Activated CD8-positive, alpha-beta memory T cell treated with anti-CD3 and anti-CD28 coated beads, Interleukin-2, amount 50 U/mL, for 24 hours (primary cell): ENCODE data around the gene TMEM184B.
"Not testable (repeated sequence)": the region's sequence is repeated elsewhere in the genome, so short reads cannot be mapped to it uniquely, and the experiment has no call there.

Experiments
- DNase-seq: peaks from one replicate; pipeline ENCODE4 v3.0.0-alpha.2; 2020; ENCODE audit errors: extremely low read depth

Gene TMEM184B

DNA sequence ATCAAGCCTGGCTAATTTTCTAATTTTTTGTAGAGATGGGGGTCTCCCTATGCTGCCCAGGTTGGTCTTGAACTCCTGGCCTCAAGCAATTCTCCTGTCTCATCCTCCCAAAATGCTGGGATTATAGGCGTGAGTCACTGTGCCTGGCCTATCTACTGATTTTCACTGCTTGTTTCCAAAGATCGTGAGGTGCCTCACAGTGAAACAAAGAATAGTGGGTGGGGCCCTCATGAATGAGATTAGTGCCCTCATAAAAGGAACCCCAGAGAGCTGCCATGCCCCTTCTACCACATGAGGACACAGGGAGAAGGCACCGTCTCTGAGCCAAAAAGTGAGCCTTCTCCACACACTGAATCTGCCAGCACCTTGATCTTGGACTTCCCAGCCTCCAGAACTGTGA lies 23.5 kb downstream of the TMEM184B start:
- no peak for DNase-seq

DNA sequence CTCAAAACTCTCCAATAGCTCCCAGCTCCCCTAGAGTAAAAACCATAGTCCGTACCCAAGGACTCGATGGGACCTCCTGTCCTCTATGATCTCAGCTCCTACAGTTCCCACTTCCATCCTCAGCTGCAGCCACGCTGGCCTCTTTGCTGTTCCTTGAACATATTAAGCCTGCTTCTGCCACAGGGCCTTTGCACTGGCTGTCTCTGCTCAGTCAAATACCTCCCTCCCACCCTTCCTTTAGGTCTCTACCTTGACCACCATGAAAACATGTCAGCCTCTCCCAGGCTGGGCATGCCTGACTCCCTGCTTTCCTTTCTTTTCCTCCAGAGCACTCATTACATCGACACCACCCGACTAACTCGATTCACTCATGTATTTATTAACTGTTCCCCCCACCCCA lies 24.5 kb downstream of the TMEM184B start:
- no peak for DNase-seq

DNA sequence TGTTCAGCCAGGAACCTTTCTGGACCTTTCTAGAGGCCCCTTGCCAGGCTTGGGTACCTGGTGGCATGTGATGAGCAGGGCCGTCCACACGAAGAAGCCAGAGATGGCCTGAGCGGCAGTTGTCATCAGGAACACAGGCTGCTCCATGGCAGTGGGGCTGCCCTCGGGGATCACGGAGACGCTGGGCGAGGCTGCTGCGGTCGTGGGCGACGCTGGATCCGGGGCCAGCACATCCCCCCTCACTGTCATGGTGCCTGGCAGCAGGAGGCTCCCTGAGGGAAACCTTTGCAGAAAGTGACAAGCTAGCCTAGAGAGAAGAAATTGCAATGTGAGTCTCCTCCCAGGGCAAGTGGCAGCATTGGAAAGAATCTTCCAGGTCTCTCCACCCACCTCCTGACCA lies 25.1 kb downstream of the TMEM184B start:
- DNase-seq, result no peak

DNA sequence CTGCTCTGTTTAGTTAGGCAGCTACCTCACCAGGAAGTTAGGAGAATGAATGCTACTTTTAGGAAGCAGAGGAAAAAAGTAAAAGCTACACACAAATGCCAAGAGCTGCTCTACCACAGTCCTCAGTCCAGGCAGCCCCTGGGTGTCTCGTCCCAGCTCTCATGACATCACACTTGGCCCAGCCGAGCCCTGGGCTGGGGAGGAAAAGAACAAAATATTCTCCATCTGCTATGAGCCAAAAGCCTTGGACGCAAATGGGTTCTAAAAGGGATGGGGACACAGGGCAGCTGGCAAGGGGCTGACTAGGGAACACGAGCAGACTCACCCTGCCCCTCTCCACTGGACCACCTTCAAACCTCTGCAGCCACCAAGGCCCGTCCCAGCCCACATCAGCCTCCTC lies 26.1 kb downstream of the TMEM184B start:
- no peak for DNase-seq

DNA sequence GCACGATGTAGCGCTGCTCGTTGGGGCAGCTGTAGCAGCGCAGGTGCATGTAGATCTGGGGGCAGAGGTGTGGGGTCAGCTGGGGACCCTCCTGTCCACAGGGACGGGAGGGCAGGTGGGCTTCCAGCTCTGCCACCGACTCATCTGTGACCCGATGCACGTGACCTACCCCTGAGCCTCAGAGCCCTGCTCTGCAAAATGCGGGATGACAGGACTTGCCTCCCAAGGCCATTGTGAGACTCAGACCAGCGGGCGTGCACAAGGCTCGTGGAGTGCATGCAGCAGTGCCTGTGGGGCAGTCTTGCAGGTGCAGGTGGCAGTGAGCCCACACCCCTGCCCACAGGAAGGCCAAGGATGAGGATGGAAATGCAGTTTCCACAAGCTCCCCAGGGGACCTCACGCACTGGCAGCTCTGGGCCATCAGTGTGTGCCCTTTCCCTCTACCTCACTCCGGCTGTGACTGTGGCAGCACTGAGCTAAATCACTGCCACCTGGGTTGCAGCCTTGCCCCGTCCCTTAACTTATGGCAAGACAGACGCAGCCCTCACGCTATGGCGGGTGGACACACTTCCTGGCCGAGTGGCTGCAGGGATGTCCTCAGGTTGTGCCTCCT lies 26.7 kb downstream of the TMEM184B start:
- DNase-seq, result no peak

DNA sequence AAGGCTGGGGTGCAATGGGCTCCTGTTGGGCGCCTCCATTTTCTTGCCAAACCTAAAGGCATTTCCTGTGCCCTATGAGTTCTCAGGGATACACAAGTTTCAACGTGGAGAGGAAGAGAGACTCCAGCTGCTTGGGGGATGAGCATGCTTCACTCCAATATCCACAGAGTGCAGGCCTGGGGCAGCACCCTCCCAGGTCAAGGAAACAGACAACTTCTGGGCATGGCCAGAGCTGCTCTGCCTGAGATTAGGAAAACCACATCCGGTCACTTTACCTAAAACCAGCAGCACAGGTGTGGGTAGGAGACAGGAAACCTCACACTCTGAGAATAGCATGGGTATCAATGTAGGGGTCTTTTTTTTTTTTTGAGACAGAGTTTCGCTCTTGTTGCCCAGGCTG lies 28.7 kb downstream of the TMEM184B start:
- no peak for DNase-seq

DNA sequence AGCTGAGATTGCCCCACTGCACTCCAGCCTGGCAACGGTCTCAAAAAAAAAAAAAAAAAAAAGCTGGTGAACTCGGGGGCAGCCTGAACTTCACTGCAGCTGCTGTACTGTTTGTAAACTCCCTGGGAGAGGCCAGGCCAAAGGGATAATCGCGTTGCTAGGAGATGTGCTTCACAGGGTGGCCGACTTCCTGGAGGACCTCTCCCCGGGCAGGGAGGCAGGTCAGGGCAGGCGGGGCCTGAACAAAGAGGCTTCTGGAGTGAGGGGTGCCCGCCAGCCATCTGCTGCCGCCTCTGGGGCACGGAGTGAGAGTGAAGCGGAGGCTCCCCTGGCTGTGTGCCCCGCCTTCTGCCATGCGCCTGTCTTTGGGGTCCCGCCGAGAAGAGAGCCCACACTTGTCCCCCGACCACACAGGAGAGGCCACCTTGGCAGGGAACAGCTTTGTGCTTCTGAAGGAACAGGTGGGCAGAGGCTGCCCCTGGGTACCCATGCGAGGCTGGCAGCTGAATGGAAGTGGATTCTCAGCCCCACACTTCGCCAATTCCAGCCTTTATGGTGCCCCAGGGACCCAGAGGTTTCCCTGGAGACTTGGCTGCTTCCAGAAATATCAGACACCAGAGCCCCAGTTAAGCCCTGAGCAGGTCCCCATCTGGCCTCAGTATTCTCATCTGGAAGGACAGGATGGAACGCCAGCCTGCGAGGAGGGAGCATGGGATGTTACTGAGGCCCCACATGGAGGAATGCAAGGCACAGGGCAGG lies 29.6 kb downstream of the TMEM184B start:
- DNase-seq, result no peak

DNA sequence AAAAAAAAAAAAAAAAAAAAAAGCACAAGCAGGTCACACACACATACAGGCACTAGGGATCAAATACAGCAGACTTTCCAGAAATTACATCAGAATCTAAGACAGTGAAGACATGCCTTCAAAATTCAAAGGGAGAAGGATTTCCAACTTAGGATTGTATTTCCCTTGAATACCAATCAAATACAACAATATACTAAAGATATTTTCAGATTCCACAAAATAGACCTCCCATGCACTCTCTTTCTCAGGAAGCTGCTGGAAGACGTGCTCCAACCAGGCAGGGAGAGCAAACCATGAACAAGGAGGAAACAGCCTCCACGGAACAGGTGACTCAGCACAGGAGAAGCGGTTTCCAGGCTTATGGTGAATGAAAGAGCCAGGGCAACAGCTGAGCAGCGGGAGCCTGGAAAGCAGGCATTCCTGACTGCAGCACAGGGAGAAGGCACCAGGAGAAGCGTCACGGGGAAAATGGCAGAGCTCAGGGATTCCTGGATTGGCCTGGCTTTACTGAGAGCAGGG lies 32.0 kb downstream of the TMEM184B start:
- DNase-seq, result no peak

DNA sequence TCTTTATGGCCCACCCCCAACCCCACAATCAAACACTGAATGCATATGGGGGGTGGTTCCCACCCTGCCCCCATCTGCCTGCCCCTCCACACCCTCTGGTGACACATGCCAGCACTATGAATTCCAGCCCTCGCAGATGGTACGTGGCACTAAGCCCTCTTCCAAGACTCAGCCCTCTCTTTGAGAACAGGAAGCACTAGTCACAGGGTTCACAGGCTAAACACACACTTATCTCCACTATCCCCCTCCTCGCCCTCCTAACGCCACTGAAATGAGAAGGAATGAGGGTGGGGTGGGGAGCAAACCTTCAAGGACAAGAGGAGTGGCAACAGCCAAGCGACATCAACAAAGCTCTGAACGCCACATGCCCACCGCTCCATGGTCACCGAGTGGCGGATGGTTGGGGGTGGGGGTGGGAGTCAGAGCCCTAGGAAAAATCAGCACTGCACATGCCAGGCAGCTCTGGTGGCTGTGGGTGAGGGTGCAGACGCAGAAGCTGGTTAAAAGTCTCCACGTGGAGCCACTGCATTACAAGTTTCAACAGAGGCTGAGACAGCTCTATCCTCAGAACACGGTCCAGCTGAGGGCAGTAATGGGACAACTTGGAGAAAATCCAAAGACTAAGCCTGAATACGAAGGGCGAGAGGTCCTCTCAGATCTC lies 33.6 kb downstream of the TMEM184B start:
- no peak for DNase-seq

DNA sequence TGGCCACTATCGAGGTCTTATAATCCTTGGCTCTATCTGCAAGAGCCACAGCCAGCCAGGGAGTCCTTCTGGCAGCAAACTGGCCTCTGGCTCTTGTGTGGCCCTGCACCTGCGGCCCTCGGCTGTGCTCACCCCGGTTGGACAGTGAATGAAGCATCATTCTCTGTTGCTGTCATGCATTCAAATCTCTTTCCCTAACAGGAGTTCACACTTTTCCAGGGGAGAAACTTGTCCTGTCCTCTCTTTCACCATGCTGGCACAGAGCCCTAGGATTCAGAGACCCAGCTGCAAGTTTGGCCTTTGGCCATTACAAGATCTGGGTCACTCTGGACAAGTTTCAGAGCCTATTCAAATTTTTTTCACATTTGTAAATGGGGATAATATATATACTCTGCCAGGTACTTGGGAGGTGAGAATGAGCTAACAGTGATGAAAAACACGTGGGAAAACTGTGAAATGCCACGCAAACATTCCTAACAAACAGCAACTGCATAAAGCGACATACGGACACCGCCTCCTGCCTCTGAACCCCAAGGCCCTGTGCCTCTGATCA lies 34.2 kb downstream of the TMEM184B start:
- no peak for DNase-seq

DNA sequence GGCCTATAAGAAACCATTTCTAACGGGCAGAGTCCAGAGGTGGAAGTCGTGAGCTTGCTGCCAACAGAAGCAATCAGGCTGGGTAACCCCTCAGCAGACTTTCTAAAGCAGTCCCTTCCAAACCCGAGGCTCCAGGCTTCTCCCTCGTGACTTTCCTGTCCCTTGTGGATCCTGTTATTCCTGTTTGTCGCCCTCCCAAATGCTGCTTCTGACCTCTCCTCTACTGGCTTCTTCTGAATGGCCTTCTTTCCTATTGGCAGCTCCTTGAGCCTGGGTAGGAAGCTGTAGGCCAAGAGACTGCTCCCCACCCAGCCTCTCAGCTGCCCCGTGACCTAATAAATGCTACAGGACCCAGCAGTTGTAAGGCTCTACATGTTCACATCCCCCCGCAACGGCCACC lies 36.0 kb downstream of the TMEM184B start:
- no peak for DNase-seq

DNA sequence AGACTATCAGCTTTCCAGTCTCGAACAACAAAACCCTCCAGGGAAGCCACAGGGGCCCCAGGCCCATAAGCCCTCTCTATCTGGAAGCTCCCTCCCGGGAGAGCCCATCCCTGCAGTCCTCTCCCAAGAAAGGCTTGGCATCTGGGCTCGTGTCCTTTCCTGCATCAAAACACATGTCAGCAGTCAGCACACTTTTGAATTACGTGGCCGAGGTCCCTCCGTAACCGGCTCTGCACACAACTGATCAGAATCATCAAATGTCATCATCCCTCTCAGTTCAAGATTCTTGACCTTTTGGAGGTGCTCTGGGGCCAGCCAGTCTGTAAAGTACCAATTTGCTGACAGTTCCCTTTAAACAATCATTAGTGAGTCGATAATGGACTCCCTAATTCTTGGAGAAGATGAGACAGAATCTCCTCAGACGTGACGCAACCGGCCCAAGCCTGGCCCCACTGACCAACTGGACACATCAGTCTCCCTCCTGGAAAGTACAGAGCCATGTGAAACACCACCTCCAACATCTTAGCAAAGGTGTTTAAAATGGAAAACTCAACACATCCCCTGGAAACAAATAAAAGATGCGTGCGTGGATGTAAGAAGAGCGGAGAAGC lies 37.5 kb downstream of the TMEM184B start:
- no peak for DNase-seq

DNA sequence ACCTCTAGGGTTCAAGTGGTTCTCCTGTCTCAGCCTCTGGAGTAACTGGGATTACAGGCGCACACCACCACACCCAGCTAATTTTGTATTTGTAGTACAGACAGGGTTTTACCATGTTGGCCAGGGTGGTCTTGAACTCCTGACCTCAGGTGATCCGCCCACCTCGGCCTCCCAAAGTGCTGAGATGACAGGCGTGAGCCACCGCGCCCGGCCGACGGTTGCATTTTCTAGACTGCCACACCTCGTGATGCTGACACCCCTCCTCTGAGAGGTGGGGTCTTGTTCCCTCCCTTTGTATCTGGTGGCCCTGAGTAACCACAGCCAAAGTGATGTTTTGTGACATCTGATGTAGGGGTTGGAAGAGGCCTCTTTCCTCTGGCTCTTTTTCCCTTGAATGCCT lies 39.0 kb downstream of the TMEM184B start:
- not testable (repeated sequence) for DNase-seq

DNA sequence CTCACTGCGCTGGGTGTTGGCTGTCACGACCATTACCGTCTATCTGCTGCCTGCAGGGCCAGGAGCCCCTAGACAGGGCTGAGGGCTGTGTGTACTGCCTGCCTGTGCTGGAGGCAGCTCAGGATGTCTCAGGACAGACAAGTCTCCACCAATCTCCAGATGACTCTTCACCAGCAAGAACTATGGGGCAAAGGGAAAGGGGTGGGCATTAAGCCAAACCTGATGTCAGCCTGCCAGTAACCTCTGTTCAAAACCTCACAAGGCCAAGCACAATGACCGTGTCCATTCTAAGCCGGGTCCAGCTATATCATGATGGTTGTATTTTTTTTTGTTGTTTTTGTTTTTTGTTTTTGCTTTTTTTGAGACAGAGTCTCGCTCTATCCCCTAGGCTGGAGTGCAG lies 39.4 kb downstream of the TMEM184B start:
- DNase-seq, result no peak

DNA sequence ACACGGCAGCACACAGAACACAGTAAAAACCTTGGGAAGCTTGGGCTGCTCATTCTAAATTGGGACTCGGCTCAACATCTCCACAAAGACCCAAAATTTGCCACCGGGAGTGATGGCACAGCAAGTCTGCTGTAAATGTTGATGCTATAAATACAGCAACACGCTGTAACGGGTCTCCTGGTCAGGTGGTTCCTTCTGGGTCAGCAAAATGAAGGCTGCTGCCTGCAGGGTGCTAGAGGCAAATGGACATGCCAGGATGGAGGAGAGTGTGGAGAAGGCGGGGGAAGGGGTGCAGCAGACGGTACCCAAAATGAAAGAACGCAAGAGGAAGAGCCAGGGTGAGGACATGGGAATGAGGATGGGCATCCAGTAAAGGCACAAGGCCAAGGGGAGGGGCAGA lies 40.6 kb downstream of the TMEM184B start:
- no peak for DNase-seq

DNA sequence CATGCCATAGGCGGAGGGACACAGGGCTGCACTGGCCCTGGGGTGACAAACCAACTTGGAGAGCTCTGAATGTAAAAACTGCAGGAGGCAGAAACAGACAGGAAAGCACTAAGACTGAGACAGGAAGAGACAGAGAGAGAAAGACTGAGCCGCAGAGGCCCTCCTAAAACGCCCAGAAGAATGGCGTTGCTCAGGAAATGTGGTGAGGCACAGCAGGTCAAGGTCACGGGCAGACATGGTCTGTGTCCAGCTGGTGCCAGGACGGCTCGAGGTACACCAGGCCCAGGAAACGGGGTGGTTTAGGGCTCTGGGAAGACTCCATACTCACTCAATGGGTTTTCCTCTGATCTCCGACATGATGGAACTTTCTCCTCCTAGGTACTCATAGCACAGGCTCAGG lies 41.9 kb downstream of the TMEM184B start:
- no peak for DNase-seq

DNA sequence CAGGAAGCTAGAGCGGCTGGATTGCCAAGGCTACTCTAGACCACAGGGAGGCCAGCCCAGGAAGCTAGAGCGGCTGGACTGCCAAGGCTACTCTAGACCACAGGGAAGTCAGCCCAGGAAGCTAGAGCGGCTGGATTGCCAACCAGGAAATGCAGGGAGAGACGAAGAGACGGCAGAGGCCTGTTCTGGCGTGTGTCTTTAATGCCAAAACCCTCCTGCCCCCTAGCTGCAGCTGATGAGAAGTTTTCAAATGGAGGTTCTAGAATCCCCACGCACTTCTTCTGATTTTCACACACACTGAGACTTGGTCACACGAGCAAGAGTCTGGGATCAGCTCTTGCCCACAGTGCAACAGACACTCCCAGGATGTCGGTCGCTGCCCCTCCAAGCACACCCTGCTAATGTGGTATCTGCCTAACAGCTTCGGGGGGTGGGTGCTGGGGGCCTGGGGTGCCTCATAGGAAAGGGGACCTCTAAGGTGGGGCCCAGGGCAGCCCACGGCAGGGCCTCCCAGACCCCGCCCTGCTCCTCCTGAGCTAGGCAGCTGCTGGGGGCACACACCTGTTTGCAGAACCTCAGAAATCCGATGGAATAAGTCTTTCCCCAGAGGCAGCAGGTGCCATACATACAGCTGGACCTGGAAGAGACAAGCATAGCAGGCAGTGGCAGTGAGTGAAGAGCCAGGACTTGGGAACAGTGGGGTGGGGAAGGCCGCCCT lies 42.5 kb downstream of the TMEM184B start:
- DNase-seq, result no peak

DNA sequence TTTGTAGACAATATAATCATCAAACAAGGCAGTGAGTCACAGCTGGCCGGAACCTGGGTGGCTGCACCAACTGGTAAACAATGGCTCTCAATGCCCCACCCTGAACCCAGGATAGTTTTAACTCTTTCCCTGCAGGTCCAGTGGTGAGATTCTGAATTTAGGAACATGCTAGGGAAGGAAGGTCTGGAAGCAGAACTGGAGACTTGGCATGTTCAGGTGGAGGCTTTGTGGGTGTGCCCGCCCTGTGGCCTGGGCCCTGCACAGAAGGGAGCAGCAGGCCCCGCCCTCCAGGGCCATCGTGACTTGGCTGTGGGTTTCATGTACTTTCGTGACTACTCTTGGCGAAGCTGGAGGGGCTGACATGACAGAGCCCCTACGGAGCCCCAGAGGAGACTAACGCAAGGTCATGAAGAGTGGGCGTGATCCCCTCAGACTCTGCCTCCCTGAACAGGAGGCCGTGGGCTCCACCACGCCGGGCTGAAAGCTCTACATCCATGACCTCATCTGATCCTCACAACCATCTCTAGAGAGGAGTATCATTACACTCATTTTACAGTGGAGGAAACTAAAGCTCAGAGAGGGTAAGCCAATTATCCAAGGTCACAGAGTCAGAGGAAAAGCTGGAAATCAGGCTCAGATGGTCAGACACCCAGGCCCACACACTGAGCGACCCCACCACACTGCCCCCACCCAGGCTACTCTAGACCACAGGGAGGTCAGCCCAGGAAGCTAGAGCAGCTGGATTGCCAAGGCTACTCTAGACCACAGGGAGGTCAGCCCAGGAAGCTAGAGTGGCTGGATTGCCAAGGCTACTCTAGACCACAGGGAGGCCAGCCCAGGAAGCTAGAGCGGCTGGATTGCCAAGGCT lies 43.7 kb downstream of the TMEM184B start:
- DNase-seq, result no peak

DNA sequence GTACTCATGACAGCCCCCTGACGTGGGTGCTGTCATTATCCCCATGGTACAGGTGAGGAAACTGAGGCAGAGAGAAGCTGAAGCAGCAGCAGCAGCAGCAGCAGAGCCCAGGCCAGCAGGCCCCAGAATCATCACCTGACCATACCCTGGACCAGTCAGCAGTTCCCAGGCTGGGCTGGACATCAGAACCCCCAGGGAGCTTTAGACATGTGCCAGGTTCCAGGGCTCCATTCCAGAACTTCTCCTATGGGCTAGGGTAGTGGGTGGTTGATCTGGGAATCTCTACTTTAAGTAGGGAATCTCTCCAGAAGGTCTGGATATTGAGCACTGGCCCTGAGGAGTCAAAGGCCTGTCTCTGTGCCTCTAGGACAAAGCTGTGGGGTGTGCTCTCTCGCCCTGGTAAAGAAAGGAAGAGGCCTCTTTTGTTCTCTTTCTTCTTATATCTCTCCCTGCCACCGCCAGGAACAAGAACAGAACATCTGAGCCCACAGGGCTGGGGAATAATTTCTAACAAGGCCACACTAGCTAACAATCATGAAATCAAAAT lies 44.4 kb downstream of the TMEM184B start:
- DNase-seq, result no peak
